Hematopoietic multipotent progenitor cell (in vitro differentiated cells): ENCODE data around the gene BMAL2. TPM values are rescaled to one million over a fixed set of nuclear protein-coding genes. Genes with fewer than 3 reads are reported as not detected.
A peak's percentile ranks its signal among the peaks of the same experiment; 100 is the strongest.

Experiments
- DNase-seq, 3 donors: peaks; one replicate each; pipeline ENCODE4 v3.0.0-alpha.2; 2011 to 2015; ENCODE audit warnings: low read depth in 2 of 3, low spot score in 2 of 3
- total RNA-seq: library from RNA; depleted of rRNA; stranded (reverse); fragments of >200 nt; gene quantifications from one replicate; pipeline ENCODE4 v1.2.3, GENCODE V29; 2012

Gene BMAL2, protein sequence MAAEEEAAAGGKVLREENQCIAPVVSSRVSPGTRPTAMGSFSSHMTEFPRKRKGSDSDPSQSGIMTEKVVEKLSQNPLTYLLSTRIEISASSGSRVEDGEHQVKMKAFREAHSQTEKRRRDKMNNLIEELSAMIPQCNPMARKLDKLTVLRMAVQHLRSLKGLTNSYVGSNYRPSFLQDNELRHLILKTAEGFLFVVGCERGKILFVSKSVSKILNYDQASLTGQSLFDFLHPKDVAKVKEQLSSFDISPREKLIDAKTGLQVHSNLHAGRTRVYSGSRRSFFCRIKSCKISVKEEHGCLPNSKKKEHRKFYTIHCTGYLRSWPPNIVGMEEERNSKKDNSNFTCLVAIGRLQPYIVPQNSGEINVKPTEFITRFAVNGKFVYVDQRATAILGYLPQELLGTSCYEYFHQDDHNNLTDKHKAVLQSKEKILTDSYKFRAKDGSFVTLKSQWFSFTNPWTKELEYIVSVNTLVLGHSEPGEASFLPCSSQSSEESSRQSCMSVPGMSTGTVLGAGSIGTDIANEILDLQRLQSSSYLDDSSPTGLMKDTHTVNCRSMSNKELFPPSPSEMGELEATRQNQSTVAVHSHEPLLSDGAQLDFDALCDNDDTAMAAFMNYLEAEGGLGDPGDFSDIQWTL
- total RNA-seq: 4.0 TPM

DNA sequence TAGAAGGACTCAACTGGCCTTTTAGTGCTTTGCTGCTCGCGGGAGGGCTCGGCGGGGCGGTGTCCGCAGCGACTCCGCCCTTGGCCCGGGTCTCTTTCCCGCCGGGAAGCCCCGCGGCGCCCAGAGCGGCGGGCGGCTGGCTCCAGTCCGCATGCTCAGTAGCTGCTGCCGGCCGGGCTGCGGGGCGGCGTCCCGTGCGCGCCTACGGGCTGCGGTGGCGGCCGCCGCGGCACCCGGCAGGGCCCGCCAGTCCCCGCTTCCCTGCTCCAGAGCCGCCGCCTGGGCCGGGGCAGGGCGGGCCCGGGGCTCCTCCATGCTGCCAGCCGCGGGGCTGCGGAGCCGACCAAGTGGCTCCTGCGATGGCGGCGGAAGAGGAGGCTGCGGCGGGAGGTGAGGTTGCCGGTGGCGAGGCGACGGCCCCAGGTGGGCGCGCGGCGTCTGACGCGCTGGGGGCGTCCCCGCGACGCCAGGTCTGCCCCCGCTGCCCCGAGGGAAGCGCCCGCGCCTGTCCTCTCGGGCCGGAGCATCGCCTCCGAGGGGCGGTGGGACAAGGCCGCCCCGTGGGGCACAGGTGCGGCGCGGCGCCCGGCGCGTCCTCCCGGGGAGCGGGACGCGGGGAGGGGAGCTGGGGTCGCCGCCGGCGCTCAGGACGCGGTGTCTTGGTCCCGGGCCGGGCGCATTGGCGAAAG, at the start of gene BMAL2:
Gene BMAL2, plus strand, starts transcription at position 123 of the 689 bp plus-strand sequence. Its CDS starts 237 bp downstream, at position 360.
- peak in 2 of 3 donors; percentile 54 to 60 for DNase-seq

DNA sequence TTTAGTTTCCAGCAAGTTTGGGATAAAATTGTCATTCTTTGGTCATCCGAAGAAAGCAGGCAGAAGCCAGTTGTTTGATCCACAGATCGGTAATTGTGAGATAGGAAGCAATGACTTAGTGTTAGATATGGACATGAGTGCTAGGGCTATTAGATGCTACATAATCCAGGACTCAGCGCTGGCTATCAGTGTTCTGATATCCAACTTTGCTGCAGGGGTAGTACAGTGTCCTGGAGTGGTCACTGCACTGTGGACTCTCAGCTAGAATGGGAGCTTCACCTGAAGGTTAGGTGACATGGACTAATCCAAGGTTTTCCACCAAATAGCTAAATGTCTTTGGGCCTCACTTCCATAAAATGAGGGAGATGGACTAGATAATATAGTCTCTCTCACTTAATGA, 48.6 kb upstream of the BMAL2 start:
- DNase-seq: no peak

DNA sequence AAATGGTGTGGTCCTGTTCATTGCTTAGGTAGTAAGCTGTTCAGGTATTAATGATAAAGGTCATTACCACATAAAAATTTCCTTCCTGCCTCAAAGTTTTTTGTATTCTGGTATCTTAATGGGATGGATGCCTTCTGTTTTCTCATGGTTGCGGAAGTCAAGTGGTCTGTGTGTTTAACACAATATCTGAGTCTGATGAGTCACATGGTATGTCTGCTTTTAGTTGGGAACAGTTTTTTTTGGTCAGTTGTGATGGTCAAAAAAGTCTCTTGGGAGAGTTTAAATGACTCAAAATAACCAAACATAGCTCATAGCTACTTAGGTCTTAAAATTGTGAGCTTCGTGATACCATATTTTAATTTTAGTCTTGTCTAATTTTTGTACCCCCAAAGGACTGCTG, 47.9 kb upstream of the BMAL2 start:
- no peak for DNase-seq

DNA sequence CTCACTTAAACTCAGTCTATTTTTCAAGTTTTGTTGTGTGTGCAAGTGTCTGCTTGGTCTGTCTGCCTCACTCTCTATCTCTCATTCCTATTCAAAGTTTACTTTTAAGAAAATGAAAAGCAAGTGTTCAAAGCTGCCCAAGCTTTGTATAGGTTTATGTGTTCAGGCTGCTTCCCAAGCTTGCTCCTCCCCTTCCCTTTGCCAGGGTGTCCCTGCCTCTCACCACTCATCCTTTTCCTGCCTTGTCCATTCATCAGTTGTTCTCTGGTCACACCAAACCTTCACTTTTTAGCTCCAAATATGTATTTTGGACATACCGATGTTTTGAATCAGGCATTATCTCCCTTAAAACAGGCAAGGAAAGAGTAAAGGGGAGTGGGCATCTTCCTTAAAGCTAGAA, 47.2 kb upstream of the BMAL2 start:
- no peak for DNase-seq

DNA sequence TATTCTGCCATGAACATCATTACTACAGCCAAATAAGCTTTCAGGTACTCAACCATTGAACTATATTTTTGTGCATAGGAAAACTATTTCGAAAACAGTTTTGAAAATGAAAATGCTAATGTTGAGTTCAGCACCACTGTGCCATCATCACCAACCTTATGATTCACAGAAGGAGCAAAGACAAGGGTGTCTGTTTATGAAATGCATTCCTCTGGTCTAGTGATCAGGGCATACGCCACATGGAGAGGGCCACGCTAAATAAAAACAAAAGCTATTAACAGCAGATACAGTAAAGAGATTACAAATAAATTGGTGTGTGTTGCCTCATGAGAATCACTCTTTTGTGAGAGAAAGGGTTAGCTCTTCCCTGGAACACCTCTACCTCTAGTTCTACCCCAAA, 43.2 kb upstream of the BMAL2 start:
- DNase-seq: no peak

DNA sequence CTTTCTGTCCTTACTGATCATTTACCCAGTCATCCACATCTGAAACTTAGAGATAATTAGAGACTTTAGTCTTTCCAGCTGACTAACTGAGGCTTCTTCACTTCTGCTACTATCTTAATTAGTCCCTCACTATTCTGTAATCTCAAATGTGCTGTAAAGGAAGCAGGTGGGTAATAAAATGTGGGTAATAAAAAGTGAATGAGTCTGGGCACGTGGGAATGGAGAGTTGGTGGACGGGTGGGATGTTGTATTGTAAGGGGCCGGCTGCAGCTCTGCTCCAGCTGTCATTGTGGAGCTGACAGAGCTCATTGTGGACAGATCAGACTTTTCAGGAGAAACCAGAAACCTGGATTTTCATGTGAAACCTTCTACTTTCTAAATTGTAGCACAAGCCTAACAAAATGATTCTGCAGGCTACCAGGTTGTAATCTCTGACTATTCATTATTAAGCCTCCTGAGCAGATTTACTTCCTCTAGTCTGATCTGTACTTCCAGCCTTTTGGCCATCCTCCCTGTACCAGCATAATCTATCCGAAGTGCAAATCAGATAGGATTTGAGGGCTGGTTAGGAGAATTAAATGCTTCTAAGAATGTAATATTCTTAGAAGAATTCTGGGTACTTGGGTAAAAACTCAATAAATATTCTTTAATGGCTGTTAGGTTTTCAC, 42.0 kb upstream of the BMAL2 start:
- no peak for DNase-seq

DNA sequence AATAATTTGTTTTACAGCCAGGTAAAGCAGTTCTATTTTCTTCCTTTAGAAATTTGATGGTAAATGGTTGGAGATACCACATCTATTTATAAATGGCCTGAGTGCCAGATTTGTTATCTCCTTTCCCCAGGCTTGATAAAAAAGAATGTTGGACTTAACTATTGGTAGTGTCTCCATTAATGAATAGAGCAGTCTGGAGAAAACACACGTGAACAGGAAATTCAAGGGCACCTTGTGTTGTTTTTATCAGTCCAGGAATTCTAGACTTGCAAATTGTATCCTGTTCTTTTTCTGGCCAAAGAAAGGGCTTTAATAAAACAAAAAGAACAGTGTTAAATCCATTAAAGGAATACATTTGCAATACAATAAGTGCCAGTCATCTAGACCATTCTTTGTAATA, 40.8 kb upstream of the BMAL2 start:
- DNase-seq: no peak

DNA sequence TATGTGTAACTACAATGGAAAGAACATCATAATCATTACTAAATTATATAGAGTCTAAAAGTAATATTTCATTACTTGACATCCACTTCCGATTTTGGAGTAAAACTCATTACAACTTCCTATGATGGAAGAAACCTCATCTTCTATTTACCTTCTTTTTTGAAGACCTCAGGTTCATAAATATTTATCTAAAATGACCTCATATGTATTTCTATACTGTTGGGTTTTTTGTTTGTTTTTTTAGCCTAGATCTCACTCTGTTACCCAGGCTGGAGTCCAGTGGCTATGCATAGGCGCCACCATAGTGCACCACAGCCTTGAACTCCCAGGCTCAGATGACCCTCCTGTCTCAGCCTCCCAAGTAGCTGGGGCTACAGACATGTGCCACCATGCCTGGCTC, 39.9 kb upstream of the BMAL2 start:
- DNase-seq: no peak

DNA sequence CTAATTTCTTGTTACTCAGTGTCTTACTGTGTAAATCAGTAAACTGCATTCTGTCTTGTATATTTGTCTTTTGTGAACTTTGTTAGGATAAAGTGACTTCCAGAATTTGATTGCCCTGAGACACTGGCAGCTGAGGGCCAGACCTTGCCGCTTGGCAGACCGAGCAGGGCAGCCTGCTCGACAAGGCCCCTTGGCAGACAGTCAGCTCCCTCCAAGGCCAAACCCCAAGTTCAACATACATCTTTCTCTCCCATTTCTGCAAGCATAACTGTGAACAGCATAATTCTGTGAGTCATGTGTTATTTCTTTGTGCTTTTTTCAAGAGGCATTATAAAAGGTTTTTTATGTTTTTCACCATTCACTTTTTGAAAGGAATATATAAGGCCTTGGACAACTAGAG, 39.2 kb upstream of the BMAL2 start:
- no peak for DNase-seq

DNA sequence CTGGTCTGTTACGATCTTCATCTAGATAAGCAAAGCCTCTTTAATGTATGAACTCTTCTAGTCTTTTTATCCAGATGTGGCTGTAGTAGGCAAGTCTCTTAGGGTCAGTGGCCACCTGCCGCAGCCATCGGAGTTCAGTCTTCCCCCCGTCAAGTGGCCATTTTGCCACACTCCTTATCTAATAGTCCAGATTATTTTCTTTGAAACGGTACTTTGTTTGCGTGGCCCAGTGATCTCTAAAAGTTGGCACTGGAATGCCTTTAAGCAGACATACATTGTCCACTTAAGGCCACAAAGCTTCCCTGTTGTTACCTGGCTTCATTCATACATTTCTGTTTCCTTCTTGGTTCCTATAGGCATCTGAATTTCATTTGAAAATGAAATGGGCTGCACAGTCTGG, 36.0 kb upstream of the BMAL2 start:
- DNase-seq: no peak

DNA sequence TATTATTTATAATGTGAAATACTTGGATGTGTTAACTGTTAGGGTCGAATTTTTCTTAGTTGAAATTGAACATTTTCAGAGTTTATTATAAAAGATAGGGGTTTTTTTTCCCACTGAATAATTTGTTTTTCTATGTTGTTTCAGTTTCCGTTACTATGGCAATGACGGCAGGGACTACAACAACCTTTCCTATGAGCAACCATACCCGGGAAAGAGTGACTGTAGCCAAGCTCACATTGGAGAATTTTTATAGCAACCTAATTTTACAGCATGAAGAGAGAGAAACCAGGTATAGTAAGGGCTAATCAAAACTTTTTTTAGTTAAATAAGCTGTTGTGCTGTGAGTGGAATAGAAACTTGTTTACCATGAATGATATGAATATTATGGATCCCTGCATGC, 35.1 kb upstream of the BMAL2 start:
- DNase-seq: peak in 1 of 3 donors; percentile 19

DNA sequence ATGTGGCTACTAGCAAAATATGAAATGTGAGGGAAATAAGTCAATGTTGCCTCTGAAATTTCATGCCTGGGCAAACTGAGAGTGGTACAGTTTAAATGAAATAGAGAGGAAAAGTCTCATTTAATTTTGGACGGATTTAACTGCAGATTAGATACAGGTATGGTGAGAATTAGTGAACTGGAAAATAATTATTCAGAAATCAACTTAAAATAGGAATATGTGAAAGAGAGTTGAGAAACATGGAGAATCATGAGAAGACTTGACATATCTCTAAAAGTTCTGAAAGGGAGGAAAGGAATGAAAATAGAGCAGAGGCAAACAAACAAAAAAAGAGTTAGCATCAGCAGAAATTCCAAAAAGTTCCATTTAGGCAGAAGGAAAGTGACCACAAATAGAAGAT, 33.5 kb upstream of the BMAL2 start:
- DNase-seq: no peak

DNA sequence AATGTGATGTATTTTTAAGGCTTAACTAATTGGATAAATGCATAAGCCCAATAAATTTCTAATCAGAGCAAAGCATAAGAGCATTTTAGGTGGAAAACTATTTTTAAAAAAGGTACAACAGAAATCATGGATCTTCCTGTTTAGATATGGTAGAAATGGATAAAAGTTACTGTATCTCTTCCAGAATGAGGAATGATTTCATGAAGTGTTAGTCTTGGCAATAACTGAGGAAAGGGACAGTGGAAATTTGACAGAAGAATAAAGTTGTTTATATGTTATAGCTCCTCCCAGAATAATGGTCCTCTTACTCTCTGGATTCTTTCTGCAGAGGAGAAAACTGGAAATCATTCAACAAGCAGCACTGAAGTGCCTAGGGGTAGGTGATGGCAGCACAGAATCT, 32.4 kb upstream of the BMAL2 start:
- DNase-seq: no peak

DNA sequence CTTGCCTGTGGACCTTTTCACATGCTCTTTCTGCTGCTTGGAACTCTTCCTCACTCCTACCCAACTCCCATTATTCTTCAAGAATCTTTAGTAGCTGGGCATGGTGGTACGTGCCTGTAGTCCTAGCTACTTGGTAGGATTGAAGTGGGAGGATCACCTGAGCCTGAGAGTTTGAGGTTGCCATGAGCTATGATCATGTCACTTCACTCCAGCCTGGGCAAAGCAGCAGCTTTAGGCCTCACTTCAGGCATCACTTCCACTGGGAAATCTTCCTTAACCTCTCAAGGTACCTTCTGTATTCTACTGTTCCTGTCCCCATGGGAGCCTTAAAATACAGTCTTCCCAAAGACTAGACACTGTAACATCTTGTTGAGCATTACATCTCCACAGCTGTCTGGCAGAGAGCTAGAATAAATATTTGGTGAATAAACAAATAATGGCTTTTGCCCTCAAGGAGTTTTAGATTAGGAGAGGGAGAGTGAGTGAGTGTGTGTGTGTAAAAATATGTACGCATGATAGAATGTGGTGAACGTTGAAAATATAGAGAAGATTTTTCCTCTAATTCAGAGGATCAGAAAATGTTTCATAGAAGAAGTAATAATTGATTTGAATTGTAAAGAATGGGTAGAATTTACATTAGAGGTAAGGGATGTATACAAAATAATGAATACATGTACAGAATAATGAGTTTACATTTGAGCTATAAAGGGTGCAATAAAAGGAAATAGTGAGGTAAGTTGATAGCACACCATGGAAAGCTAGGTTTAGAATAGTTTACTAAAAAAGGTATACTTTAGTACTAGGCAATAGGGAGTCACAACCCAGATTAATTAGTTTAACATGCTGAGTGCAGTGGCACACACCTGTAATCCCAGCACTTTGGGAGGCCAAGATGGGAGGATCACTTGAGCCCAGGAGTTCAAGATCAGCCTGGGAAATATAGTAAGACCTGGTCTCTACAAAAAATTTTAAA, 29.2 kb upstream of the BMAL2 start:
- no peak for DNase-seq

DNA sequence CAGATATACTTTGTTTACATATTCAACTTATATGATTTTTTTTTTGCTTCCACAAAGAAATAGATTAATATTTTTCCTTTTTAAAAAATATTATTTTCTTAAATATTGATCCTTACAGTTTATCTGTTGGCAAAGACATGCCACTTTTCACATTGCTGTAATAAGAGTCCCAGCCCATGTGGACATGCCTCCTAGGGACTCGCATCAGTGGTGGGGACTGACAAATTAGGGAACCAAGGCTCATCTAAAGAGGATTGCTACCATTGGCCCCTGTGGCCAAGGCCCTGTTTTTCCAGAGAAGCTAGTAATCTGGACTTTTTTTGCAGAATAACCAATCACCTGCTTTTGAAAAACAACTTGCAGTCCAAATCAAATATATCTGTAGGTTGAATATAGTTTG, 27.8 kb upstream of the BMAL2 start:
- DNase-seq: no peak

DNA sequence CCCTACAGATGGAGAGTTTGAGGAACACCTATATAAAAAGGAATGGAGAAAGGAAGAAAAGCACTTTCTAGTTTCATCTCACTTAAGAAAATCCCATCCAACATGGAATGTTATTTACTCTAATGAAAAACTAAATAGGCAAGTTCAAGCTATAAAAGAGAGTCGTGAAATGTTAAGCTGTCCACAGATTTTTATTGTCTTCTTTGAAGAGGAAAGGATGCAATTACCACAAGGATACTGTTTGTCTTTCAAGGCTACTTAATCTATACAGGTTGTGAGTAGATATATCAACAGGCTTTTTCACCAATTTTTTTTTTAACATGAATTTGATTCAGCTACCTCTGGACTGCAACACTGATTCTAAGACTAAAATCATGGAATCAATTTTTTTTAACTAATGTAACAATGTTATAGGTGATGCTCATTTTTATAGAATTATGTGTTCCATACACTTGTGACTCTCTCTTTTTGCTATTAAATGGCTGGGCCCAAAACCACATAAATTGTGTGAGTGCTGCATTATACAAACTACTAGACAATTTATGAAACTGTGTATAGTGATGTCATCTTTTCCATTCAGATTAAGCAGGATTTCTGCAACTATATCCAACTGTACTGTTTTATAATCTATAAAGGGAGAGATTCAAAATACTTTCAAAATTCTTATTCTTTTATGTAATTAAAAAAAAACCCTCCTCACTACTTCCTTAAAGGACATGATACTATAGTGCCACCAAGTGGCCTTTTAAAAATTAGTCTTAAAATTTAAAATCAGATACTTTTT, 26.8 kb upstream of the BMAL2 start:
- peak in 2 of 3 donors; percentile 32 to 71 for DNase-seq

DNA sequence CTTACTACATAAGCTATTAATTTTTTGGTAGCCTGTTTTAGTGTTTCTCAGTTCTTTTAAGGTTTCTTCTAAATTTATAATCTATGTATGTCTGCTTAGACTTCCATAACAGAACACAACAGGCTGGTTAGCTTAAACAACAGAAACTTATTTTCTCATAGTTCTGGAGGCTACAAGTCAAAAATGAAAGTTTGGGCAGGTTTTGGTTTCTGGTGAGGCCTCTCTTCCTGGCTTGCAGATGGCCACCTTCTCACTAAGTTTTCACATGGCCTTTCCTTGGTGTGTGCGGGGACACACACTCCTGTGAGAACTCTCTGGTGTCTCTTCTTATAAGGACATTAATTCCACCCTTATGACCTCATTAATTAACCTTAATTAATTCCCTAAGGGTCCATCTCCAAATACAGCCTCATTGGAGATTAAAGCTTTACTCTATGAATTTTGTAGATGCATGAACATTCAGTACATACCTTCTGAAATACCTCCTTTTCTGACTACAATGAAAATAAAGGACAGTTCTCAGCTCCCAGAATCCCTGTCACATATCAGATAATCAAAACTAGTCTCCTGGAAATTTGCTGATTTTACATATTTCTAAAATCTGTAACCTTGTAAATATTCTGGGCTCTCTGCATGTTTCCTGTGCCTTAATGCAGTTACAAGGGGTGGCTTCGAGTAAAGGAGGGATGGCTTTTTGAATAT, 23.2 kb upstream of the BMAL2 start:
- DNase-seq: no peak

DNA sequence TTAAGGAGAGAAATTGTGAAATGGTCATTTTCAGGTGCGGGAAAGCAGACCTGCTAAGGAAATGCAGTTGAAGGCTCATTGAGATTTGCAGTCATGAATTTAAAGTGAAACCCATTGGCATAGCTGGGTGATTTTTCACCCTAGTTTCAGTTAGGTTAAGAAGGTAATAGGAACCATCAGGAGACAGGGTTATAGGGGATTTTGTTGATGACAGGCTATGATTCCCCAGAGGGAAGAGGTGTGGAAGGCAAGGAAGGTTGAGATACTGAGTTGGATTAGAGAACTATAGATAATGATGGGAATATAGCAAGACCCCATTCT, 22.7 kb upstream of the BMAL2 start:
- no peak for DNase-seq

DNA sequence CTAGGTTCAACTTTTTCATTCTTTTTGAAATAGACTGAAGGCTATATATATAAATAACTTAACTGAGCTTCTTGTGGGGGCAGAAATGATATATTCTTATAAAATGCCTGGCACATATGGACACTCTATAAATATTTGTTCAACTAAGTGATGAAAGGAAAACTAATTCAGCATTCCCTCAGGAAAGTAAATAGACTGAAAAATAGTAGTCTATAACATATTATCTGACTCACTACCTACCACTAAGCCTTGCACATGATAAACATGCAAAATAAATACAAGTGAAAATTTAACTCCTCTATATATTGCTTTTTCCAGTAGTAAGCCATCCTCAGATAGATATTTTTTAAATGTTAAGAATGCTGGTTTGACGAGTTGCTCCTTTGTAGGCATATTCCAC, 15.7 kb upstream of the BMAL2 start:
- no peak for DNase-seq
